ENCODE results near the gene SHROOM2.

- no peak for TF ChIP-seq EZH2 (IDR thresholded peaks at IDR 0.05; ENCODE audit: low read length, missing control alignments)
- TF ChIP-seq, protein P1, sequence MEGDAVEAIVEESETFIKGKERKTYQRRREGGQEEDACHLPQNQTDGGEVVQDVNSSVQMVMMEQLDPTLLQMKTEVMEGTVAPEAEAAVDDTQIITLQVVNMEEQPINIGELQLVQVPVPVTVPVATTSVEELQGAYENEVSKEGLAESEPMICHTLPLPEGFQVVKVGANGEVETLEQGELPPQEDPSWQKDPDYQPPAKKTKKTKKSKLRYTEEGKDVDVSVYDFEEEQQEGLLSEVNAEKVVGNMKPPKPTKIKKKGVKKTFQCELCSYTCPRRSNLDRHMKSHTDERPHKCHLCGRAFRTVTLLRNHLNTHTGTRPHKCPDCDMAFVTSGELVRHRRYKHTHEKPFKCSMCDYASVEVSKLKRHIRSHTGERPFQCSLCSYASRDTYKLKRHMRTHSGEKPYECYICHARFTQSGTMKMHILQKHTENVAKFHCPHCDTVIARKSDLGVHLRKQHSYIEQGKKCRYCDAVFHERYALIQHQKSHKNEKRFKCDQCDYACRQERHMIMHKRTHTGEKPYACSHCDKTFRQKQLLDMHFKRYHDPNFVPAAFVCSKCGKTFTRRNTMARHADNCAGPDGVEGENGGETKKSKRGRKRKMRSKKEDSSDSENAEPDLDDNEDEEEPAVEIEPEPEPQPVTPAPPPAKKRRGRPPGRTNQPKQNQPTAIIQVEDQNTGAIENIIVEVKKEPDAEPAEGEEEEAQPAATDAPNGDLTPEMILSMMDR (conservative IDR thresholded peaks at IDR 0.05 in 1 of 2, IDR thresholded peaks at IDR 0.05 in 1 of 2; ENCODE audit: low read depth in 1 of 2, low read length in 2 of 2) = no peak
Measured at GRCh38 chrX:9832811-9833210, 46.6 kb downstream of the SHROOM2 start.
